DOHH2 (cell line): ENCODE measurements around the gene GPR148.
"Not testable (repeated sequence)": the region's sequence is repeated elsewhere in the genome, so short reads cannot be mapped to it uniquely, and the experiment has no call there.

Experiments
- H3F3A ChIP-seq: fragments of 200-600 bp; sonication (generic), shearing (Covaris generic); 2 replicates; pipeline ENCODE4 v1.6.0; 2016; ENCODE audit warnings: antibody characterized with exemption, mild to moderate bottlenecking; ENCODE audit not compliant: control insufficient read depth, insufficient read depth
- H3K27ac ChIP-seq: fragments of 200-600 bp; sonication (generic); 2 replicates; pipeline ENCODE4 v1.5.1; 2014; ENCODE audit warnings: low read depth, mild to moderate bottlenecking, low read length, moderate library complexity
- H3K27me3 ChIP-seq: fragments of 200-600 bp; sonication (generic); 2 replicates; pipeline ENCODE4 v1.6.1; 2014; ENCODE audit warnings: mild to moderate bottlenecking, low read length, mixed read lengths; ENCODE audit not compliant: control insufficient read depth
- H3K36me3 ChIP-seq: fragments of 200-600 bp; sonication (generic); 2 replicates; pipeline ENCODE4 v1.6.1; 2014; ENCODE audit warnings: mild to moderate bottlenecking, low read length, moderate library complexity, mixed read lengths; ENCODE audit not compliant: control insufficient read depth
- H3K4me1 ChIP-seq: fragments of 200-600 bp; sonication (generic); 2 replicates; pipeline ENCODE4 v1.6.1; 2014; ENCODE audit warnings: mild to moderate bottlenecking, low read length, mixed read lengths; ENCODE audit not compliant: control insufficient read depth
- H3K4me2 ChIP-seq: fragments of 200-600 bp; sonication (generic); 2 replicates; pipeline ENCODE4 v1.6.0; 2014; ENCODE audit warnings: mild to moderate bottlenecking, low read length, moderate library complexity
- H3K4me3 ChIP-seq: fragments of 200-600 bp; sonication (generic); 2 replicates; pipeline ENCODE4 v1.5.1; 2014; ENCODE audit warnings: mild to moderate bottlenecking, low read length, mixed read lengths
- H3K79me2 ChIP-seq: fragments of 200-600 bp; sonication (generic); 2 replicates; pipeline ENCODE4 v1.6.1; 2014; ENCODE audit warnings: mild to moderate bottlenecking, low read length, mixed read lengths; ENCODE audit not compliant: control insufficient read depth
- H3K9me2 ChIP-seq: fragments of 200-600 bp; sonication (generic); replicated peaks from 2 replicates; pipeline ENCODE4 v1.6.1; 2014; ENCODE audit warnings: mild to moderate bottlenecking, low read length, mixed read lengths; ENCODE audit not compliant: control insufficient read depth
- H3K9me3 ChIP-seq: fragments of 200-600 bp; sonication (generic); 2 replicates; pipeline ENCODE4 v1.6.1; 2014; ENCODE audit warnings: antibody characterized with exemption, low read length, mixed read lengths; ENCODE audit not compliant: control insufficient read depth, insufficient read depth
- H4K20me1 ChIP-seq: fragments of 200-600 bp; sonication (generic); 2 replicates; pipeline ENCODE4 v1.6.0; 2014; ENCODE audit warnings: low read depth, mild to moderate bottlenecking, antibody characterized with exemption, low read length, moderate library complexity; ENCODE audit not compliant: control insufficient read depth, insufficient read depth
- CTCF ChIP-seq: fragments of 200-600 bp; sonication (generic); IDR thresholded peaks from one replicate; pipeline ENCODE4 v1.5.1; 2014; ENCODE audit warnings: antibody characterized with exemption, mild to moderate bottlenecking, low read depth, low read length; ENCODE audit not compliant: poor library complexity, severe bottlenecking
- EZH2phosphoT487 ChIP-seq: fragments of 200-600 bp; sonication (generic); IDR thresholded peaks from 2 replicates; pipeline ENCODE4 v1.6.1; 2017; ENCODE audit warnings: borderline replicate concordance, mild to moderate bottlenecking, antibody characterized with exemption, low read length, moderate library complexity, mixed read lengths

Gene GPR148

DNA sequence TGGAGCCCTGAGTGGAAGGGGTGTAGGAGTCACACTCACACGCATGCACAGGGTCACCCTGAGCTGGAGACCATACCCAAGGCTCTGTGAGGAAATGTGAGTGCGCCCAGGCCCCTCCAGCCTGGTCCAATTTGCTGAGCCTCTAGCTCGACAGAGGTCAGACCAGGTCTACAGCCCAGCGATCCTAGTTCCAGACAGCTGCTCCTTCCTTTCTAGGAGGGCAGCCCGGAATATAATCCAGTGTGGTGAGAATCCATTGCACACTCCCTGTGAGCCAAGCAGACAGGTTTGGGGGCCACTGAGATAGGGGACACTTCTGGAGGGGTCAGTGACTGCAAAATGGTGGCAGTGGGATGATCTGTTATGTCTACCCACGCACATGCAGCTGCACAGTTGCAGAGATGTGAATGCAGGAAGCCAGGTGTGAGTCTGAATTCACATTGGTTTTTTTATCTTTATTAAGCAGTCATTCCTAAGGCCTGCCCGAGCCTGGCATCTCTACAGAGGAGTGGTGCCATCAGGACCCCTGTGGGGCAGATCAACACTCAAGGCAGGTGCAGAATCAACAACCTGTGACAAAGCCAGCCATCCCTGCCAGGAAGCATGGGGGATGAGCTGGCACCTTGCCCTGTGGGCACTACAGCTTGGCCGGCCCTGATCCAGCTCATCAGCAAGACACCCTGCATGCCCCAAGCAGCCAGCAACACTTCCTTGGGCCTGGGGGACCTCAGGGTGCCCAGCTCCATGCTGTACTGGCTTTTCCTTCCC lies at the start of gene GPR148:
Gene GPR148, plus strand, starts transcription at position 522 of the 768 bp plus-strand sequence. Its CDS starts 82 bp downstream, at position 604.
- H3K27me3 ChIP-seq: 0 out of 2 replicates have a peak, but pooled peaks cover 11% of the 10 kb centered on the region
- no peaks in the 10 kb centered on the region for H3K9me2 ChIP-seq
- H3K36me3 ChIP-seq: no peaks in the 10 kb centered on the region
- H3K4me2 ChIP-seq: peak within 1 kb of the TSS; percentile 66
- H3K27ac ChIP-seq: no peak within 1 kb of the TSS
- no peaks in the 10 kb centered on the region for H3K9me3 ChIP-seq
- H3K79me2 ChIP-seq: no peaks in the 10 kb centered on the region
- H3K4me1 ChIP-seq: peaks cover 9% of the 10 kb centered on the region
- no peaks in the 10 kb centered on the region for H3F3A ChIP-seq
- no peaks in the 10 kb centered on the region for H4K20me1 ChIP-seq
- TF ChIP-seq EZH2phosphoT487 (no peak), CTCF (no peak)
- H3K4me3 ChIP-seq: peak within 1 kb of the TSS; percentile 65

DNA sequence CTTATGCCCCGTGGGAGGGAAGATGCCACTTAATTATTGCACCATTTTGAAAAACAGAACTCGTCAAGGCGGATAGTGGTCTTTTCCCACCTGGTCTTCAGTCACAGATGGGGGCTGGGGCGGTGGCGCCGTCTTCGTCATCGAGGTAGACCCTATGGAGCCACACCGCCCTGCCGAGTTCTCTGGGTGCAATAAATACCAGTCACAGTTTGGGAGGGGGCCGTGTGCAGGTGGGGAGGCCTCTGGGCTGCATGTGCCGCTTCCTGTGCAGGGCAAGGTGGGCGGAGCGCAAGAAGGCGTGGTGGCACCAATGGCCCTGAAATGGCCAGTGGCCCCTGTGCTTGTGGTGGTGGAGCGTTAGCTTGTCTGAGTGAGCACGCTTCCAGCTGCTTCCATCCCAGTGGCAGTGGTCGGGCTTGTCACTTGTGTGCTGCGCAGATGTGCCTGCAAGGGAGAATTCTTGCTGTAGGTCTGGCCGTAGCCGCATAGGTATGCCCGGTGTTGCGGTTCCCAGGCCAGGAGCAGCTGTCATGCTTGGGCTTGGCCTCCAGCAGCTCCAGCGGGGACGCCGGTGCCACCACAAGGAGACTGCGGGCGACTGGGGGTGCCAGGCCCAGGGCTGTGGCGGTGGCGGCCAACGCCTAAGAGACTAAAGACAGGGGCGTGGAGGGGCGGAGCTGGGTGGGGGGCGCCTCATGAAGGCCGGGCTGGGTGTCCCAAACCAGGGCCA lies 36.7 kb upstream of the GPR148 start:
- H3K4me1 ChIP-seq, H3K4me2 ChIP-seq, H3K36me3 ChIP-seq, H3K9me3 ChIP-seq, H3K79me2 ChIP-seq, H3K27me3 ChIP-seq, H3F3A ChIP-seq, H3K4me3 ChIP-seq, H3K9me2 ChIP-seq, H3K27ac ChIP-seq, H4K20me1 ChIP-seq: not testable (repeated sequence)

GRCh38 chr2:130693474-130693873 lies 35.4 kb upstream of the GPR148 start:
- not testable (repeated sequence) for H3K4me3 ChIP-seq, H4K20me1 ChIP-seq, H3K9me3 ChIP-seq, H3K9me2 ChIP-seq, H3K27me3 ChIP-seq, H3K36me3 ChIP-seq, H3K4me1 ChIP-seq, H3K4me2 ChIP-seq, H3K27ac ChIP-seq, H3F3A ChIP-seq, H3K79me2 ChIP-seq

DNA sequence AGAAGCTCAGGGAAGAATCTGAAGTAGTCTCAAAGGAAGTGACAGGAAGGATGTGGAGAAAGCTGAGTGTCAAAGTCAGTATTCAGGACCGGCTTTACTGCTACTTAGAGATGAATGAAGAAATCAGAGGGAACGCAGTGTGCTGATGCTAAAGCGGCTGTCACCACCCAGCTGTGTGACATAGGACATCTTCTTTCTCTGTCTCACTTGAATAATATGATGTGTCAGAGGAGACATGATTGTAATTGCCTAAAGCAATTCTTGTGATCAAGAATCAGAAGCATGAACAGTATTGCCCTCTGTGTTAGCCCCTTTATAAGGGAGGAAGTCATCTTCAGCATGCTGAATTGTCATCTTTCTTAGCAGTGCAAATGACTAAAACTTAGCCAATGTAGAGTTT lies 25.6 kb upstream of the GPR148 start:
- not testable (repeated sequence) for H3K27me3 ChIP-seq, H3F3A ChIP-seq, H3K4me2 ChIP-seq, H4K20me1 ChIP-seq, H3K27ac ChIP-seq, H3K79me2 ChIP-seq, H3K36me3 ChIP-seq, H3K9me2 ChIP-seq, H3K4me1 ChIP-seq, H3K9me3 ChIP-seq, H3K4me3 ChIP-seq

- H3K27ac ChIP-seq: not testable (repeated sequence)
These were observed 14.1 kb upstream of the GPR148 start for GRCh38 chr2:130714795-130715194.

More at GRCh38 chr2:130714795-130715194, 14.1 kb upstream of the GPR148 start:
- H3K4me2 ChIP-seq, H3K27me3 ChIP-seq, H3K36me3 ChIP-seq, H3K4me1 ChIP-seq, H4K20me1 ChIP-seq, H3K79me2 ChIP-seq, H3F3A ChIP-seq, H3K9me3 ChIP-seq, H3K4me3 ChIP-seq, H3K9me2 ChIP-seq: not testable (repeated sequence)
